GM19468 (cell line): ENCODE data around the gene GFAP.

Source experiments
- ATAC-seq: cut with Tn5 transposase; IDR thresholded peaks from one replicate; pipeline ENCODE4 v1.9.1; 2021; ENCODE audit warnings: mild to moderate bottlenecking, moderate library complexity, moderate number of reproducible peaks; ENCODE audit not compliant: unreplicated experiment; ENCODE audit errors: extremely low read depth

GFAP gene

GRCh38 chr17:44932096-44932786, 16.9 kb upstream of the GFAP start:
- no peak for ATAC-seq

- no peak for ATAC-seq
Measured at GRCh38 chr17:44931376-44931775, 16.1 kb upstream of the GFAP start.

- ATAC-seq, result no peak
Measured at GRCh38 chr17:44930667-44931066, 15.4 kb upstream of the GFAP start.

- no peak for ATAC-seq
Measured at GRCh38 chr17:44928950-44929720, 13.8 kb upstream of the GFAP start.

GRCh38 chr17:44928136-44928535, 12.8 kb upstream of the GFAP start:
- no peak for ATAC-seq

- no peak for ATAC-seq
Measured at GRCh38 chr17:44927696-44928095, 12.4 kb upstream of the GFAP start.

GRCh38 chr17:44926821-44927525, 11.7 kb upstream of the GFAP start:
- no peak for ATAC-seq

GRCh38 chr17:44925731-44926697, 10.7 kb upstream of the GFAP start:
- no peak for ATAC-seq

- no peak for ATAC-seq
Measured at GRCh38 chr17:44924107-44924544, 8.8 kb upstream of the GFAP start.

- ATAC-seq, result no peak
Measured at GRCh38 chr17:44922746-44923470, 7.6 kb upstream of the GFAP start.

GRCh38 chr17:44922136-44922535, 6.8 kb upstream of the GFAP start:
- ATAC-seq, result no peak

- ATAC-seq, result no peak
Measured at GRCh38 chr17:44921122-44921882, 6.0 kb upstream of the GFAP start.

GRCh38 chr17:44920565-44920940, 5.3 kb upstream of the GFAP start:
- ATAC-seq, result no peak

GRCh38 chr17:44919885-44920564, 4.7 kb upstream of the GFAP start:
- ATAC-seq, result no peak

GRCh38 chr17:44919411-44919810, 4.1 kb upstream of the GFAP start:
- no peak for ATAC-seq

- no peak for ATAC-seq
Measured at GRCh38 chr17:44918006-44918405, 2.7 kb upstream of the GFAP start.

GRCh38 chr17:44917456-44917855, 2.2 kb upstream of the GFAP start:
- no peak for ATAC-seq

GRCh38 chr17:44916781-44917241, 1.5 kb upstream of the GFAP start:
- no peak for ATAC-seq
